ENCODE results near the gene CIB2.

CIB2 gene

GRCh38 chr15:78064544-78064943, 66.7 kb downstream of the CIB2 start:
- no peak for DNase-seq

- no peak for DNase-seq
Observed at GRCh38 chr15:78063970-78064385, 67.3 kb downstream of the CIB2 start.

- DNase-seq = no peak
Observed at GRCh38 chr15:78063217-78063616, 68.0 kb downstream of the CIB2 start.

- no peak for DNase-seq
Observed at GRCh38 chr15:78061963-78062427, 69.2 kb downstream of the CIB2 start.

GRCh38 chr15:78060232-78060631, 71.0 kb downstream of the CIB2 start:
- no peak for DNase-seq

- DNase-seq = no peak
Observed at GRCh38 chr15:78059110-78059839, 72.0 kb downstream of the CIB2 start.

- no peak for DNase-seq
Observed at GRCh38 chr15:78058401-78058935, 72.8 kb downstream of the CIB2 start.

- DNase-seq = no peak
Observed at GRCh38 chr15:78057803-78058202, 73.4 kb downstream of the CIB2 start.

- peak in 1 of 2 experiments; percentile 27 for DNase-seq
Observed at GRCh38 chr15:78056714-78057269, 74.5 kb downstream of the CIB2 start.

GRCh38 chr15:78055919-78056713, 75.1 kb downstream of the CIB2 start:
- no peak for DNase-seq

GRCh38 chr15:78054966-78055365, 76.3 kb downstream of the CIB2 start:
- DNase-seq = no peak
